Adrenal gland (tissue), 5 donors: Measurements from ENCODE around the gene DPH7.

Source experiments
- POLR2A ChIP-seq, 2 donors: fragments of 450-650 bp; IDR thresholded peaks; one replicate each; pipeline ENCODE4 v1.6.1; 2017; ENCODE audit warnings: antibody characterized with exemption in 2 of 2, mild to moderate bottlenecking in 2 of 2, moderate library complexity in 1 of 2
- TF ChIP-seq, protein P1 (sequence below), 6 experiments: fragments of 450-650 bp in 4 of 6; fragments of 200-600 bp in 2 of 6; sonication (generic) in 1 of 6; IDR thresholded peaks; 1 replicate in 5 of 6; 2 replicates in 1 of 6; pipeline versions ENCODE4 v1.5.1 to v1.8.0; 2016 to 2021; ENCODE audit warnings: antibody characterized with exemption in 6 of 6, mild to moderate bottlenecking in 2 of 6, moderate library complexity in 1 of 6
- donor health status: DM: no; HTN: no; CAD: no.

DNA sequence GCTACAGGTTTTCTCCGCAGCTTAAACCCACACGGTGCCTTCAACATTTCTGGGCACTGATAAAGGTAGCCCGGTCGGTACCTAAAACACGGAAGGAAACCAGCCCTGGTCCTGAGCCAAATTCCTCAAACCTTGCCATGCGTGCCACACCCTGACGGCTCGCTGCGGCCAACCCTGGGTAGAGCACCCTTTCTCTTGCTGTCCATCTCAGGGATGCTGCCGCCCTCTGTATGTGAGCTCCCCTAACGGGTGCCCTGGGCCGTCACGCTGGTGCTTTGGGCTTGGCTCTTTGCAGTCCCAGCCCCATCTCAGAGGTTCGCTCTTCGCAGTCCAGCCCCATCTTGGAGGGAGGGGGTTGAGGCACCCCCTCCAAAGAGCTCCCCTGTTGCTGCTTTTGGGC is 72.5 kb downstream of the DPH7 start:
- TF ChIP-seq, protein P1, sequence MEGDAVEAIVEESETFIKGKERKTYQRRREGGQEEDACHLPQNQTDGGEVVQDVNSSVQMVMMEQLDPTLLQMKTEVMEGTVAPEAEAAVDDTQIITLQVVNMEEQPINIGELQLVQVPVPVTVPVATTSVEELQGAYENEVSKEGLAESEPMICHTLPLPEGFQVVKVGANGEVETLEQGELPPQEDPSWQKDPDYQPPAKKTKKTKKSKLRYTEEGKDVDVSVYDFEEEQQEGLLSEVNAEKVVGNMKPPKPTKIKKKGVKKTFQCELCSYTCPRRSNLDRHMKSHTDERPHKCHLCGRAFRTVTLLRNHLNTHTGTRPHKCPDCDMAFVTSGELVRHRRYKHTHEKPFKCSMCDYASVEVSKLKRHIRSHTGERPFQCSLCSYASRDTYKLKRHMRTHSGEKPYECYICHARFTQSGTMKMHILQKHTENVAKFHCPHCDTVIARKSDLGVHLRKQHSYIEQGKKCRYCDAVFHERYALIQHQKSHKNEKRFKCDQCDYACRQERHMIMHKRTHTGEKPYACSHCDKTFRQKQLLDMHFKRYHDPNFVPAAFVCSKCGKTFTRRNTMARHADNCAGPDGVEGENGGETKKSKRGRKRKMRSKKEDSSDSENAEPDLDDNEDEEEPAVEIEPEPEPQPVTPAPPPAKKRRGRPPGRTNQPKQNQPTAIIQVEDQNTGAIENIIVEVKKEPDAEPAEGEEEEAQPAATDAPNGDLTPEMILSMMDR (IDR thresholded peaks at IDR 0.05), result no peak
- TF ChIP-seq POLR2A (IDR thresholded peaks at IDR 0.05), result no peak
